Neural progenitor cell (in vitro differentiated cells): Measurements from ENCODE around the gene PEMT.

Source experiments
- CTCF ChIP-seq: fragments of 200-600 bp; sonication (generic); IDR thresholded peaks from 2 replicates; pipeline ENCODE4 v1.5.1; 2017; ENCODE audit warnings: antibody characterized with exemption, mild to moderate bottlenecking
- EZH2 ChIP-seq: fragments of 200-600 bp; sonication (generic); IDR thresholded peaks from 2 replicates; pipeline ENCODE4 v1.6.1; 2017; ENCODE audit warnings: antibody characterized with exemption, mild to moderate bottlenecking, moderate library complexity
- EZH2phosphoT487 ChIP-seq: fragments of 200-600 bp; sonication (generic); IDR thresholded peaks from 2 replicates; pipeline ENCODE4 v1.6.1; 2017; ENCODE audit warnings: antibody characterized with exemption

DNA sequence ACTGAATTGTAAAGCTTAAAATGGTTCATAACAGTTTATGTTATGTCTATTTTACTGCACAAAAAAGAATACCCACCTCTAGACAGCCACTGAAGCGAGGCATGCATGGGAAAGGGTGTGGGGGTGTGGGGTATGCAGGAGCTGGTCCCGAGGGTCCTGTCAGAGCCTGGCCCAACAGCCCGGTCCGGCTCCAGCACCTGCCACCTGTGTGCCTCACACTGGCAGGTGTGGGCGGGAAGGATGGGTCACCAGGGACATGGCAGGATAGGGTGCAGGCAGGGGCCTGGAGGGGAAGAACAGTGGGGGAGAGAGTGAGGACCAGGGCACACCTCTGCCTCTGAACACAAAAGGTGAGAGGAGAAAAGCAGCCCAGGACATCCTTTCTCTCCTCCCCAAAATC, 72.6 kb downstream of the PEMT start:
- TF ChIP-seq EZH2phosphoT487 (no peak), CTCF (no peak), EZH2 (no peak)
